HL-60 (cell line): Measurements from ENCODE around the gene MRPS10.
"Not testable (repeated sequence)": the region's sequence is repeated elsewhere in the genome, so short reads cannot be mapped to it uniquely, and the experiment has no call there.

Source experiments
- DNase-seq, 2 experiments: peaks; one replicate each; pipeline ENCODE4 v3.0.0-alpha.2; 2010 to 2020; ENCODE audit warnings: low read depth in 1 of 2, low spot score in 1 of 2
- H3K27ac ChIP-seq: fragments of 250-450 bp; sonication (Bioruptor Pico); replicated peaks from 2 replicates; pipeline ENCODE4 v1.5.1; 2020; ENCODE audit warnings: mild to moderate bottlenecking, moderate library complexity
- H3K27me3 ChIP-seq: fragments of 250-450 bp; sonication (Bioruptor Pico); 2 replicates; pipeline ENCODE4 v1.5.1; 2021; ENCODE audit warnings: mild to moderate bottlenecking, moderate library complexity; ENCODE audit not compliant: insufficient read depth, poor library complexity, severe bottlenecking
- H3K4me3 ChIP-seq: replicated peaks from 2 replicates; pipeline ENCODE4 v1.5.1; 2011; ENCODE audit warnings: mild to moderate bottlenecking, control low read depth, low read length; ENCODE audit not compliant: insufficient read depth
- CTCF ChIP-seq: IDR thresholded peaks from one replicate; pipeline ENCODE4 v1.5.1; 2011; ENCODE audit warnings: low read length, control low read depth, inconsistent platforms; ENCODE audit not compliant: insufficient read depth
- GABPA ChIP-seq: IDR thresholded peaks from 2 replicates; pipeline ENCODE4 v1.6.1; 2012; ENCODE audit warnings: low read depth
- POLR2AphosphoS5 ChIP-seq: IDR thresholded peaks from 2 replicates; pipeline ENCODE4 v1.6.1; 2012; ENCODE audit warnings: low read depth
- SPI1 ChIP-seq: IDR thresholded peaks from 2 replicates; pipeline ENCODE4 v1.6.1; 2012; ENCODE audit warnings: low read depth, mild to moderate bottlenecking, borderline replicate concordance
- TF ChIP-seq, protein P1 (sequence below): IDR thresholded peaks from 2 replicates; pipeline ENCODE4 v1.6.1; 2012; ENCODE audit warnings: low read depth; ENCODE audit not compliant: insufficient replicate concordance

Gene MRPS10

GRCh38 chr6:42204768-42205282 lies 12.8 kb downstream of the MRPS10 start:
- TF ChIP-seq, protein P1, sequence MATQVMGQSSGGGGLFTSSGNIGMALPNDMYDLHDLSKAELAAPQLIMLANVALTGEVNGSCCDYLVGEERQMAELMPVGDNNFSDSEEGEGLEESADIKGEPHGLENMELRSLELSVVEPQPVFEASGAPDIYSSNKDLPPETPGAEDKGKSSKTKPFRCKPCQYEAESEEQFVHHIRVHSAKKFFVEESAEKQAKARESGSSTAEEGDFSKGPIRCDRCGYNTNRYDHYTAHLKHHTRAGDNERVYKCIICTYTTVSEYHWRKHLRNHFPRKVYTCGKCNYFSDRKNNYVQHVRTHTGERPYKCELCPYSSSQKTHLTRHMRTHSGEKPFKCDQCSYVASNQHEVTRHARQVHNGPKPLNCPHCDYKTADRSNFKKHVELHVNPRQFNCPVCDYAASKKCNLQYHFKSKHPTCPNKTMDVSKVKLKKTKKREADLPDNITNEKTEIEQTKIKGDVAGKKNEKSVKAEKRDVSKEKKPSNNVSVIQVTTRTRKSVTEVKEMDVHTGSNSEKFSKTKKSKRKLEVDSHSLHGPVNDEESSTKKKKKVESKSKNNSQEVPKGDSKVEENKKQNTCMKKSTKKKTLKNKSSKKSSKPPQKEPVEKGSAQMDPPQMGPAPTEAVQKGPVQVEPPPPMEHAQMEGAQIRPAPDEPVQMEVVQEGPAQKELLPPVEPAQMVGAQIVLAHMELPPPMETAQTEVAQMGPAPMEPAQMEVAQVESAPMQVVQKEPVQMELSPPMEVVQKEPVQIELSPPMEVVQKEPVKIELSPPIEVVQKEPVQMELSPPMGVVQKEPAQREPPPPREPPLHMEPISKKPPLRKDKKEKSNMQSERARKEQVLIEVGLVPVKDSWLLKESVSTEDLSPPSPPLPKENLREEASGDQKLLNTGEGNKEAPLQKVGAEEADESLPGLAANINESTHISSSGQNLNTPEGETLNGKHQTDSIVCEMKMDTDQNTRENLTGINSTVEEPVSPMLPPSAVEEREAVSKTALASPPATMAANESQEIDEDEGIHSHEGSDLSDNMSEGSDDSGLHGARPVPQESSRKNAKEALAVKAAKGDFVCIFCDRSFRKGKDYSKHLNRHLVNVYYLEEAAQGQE = no peak
- TF ChIP-seq CTCF (no peak), GABPA (no peak), POLR2AphosphoS5 (no peak), SPI1 (no peak)
- DNase-seq = no peak
- H3K4me3 ChIP-seq = no peak overlapping the region
- H3K27me3 ChIP-seq = no peaks in the 10 kb centered on the region
- H3K27ac ChIP-seq = no peak overlapping the region

DNA sequence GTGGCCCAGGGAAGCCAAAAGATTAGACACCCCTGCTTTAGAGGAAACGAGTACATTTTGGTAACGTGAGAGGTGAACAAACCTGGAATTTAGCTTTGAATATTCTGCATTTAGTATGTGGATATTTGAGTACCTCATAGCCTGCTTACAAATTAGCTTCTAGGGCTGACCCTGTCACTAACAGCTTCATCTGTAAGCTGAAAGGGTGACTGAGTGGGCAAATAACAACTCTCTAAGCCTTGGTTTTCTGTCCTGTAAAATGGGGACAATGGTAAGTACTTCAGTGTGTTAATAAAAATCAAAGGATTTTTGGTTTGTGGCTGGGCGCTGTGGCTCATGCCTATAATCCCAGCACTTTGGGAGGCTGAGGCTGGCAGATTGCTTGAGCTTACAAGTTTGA lies 14.5 kb downstream of the MRPS10 start:
- no peak overlapping the region for H3K27ac ChIP-seq

DNA sequence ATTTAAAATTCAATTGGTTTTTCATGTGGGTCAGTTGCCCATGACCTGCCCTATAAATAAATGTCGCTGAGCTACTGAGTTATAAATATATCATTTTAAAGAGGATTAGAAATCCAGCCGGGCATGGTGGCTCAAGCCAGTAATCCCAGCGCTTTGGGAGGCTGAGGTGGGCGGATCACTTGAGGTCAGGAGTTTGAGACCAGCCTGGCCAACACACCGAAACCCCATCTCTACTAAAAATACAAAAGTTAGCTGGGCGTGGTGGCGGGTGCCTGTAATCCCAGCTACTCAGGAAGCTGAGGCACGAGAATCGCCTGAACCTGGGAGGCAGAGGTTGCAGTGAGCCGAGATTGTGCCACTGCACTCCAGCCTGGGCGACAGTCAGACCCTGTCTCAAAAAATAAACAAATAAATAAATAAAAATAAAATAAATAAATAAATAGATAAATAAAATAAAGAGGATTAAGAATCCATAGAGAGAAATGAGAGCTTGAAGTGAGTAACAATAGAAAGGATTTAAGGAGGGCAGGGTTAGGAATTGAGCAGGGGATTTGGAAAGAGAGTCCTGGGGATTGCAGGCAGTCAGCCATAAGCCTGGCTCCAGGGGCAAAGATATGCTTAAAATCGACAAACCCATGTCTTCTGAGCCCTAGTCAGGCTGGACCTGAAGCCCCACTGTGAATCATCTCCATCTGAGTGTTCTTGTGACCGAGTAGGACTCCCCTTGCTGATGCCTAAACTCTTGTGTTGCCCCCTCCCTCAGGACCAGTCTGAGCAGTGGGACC lies 15.3 kb downstream of the MRPS10 start:
- DNase-seq, H3K4me3 ChIP-seq, H3K27me3 ChIP-seq, H3K27ac ChIP-seq: not testable (repeated sequence)

More for the DNA sequence above, 14.5 kb downstream of the MRPS10 start:
- Histone ChIP-seq H3K4me3 (no peak overlapping the region), H3K27me3 (no peaks in the 10 kb centered on the region)
- TF ChIP-seq POLR2AphosphoS5 = no peak
- TF ChIP-seq GABPA = no peak
- TF ChIP-seq, protein P1 = no peak
- no peak for TF ChIP-seq SPI1
- no peak for TF ChIP-seq CTCF
- no peak for DNase-seq

DNA sequence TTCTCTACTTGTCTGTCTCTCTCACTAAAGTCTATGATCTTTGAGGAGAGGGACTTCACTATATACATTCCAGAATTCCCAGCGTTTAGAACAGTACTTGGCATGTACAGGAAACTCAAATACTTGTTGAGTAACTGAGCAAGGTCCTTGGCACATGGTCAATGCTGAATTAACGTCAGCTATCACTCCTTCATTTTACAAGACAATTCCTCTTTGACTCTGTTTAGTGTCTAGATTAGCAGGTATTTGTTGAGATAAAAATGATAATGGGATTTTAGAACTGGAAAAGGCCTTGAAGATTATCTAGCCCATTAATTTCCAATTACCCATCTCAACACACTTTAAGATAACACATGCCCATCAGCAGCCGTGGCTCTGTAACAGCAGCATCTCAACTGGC lies 16.3 kb downstream of the MRPS10 start:
- DNase-seq = no peak

More for the DNA sequence above, 16.3 kb downstream of the MRPS10 start:
- H3K4me3 ChIP-seq = no peak overlapping the region
- no peak overlapping the region for H3K27ac ChIP-seq
- TF ChIP-seq SPI1 = no peak
- TF ChIP-seq, protein P1 = no peak
- TF ChIP-seq CTCF = no peak
- TF ChIP-seq GABPA = no peak
- TF ChIP-seq POLR2AphosphoS5 = no peak
- H3K27me3 ChIP-seq = no peaks in the 10 kb centered on the region
